GM12874 (cell line): ENCODE data around the gene SCAMP5.

Experiments used
- CTCF ChIP-seq: IDR thresholded peaks from 2 replicates; pipeline ENCODE4 v1.5.1; 2011; ENCODE audit warnings: low read depth, mild to moderate bottlenecking, control low read depth, low read length, moderate library complexity; ENCODE audit not compliant: insufficient read depth

Gene SCAMP5

GRCh38 chr15:75007216-75007615 lies 11.9 kb downstream of the SCAMP5 start:
- no peak for TF ChIP-seq CTCF

- no peak for TF ChIP-seq CTCF
Measured at GRCh38 chr15:75008221-75008625, 12.9 kb downstream of the SCAMP5 start.

GRCh38 chr15:75008629-75009326 lies 13.4 kb downstream of the SCAMP5 start:
- TF ChIP-seq CTCF, result no peak

GRCh38 chr15:75016431-75016830 lies 21.1 kb downstream of the SCAMP5 start:
- TF ChIP-seq CTCF, result no peak

DNA sequence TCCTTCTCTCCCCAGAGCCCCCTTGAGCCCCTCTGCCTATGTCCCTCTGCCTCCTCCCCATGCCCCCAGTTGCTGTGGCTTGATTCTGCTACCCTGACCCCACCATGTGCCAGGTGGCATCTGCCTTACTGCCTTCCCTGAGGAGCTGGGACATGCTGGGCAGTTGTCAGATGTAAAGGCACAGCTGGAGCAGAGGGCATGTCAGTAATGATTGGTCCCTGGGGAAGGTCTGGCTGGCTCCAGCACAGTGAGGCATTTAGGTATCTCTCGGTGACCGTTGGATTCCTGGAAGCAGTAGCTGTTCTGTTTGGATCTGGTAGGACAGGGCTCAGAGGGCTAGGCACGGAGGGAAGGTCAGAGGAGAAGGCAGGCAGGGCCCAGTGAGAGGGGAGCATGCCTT lies 24.6 kb downstream of the SCAMP5 start:
- TF ChIP-seq CTCF, result no peak

GRCh38 chr15:75021341-75021740 lies 26.0 kb downstream of the SCAMP5 start:
- TF ChIP-seq CTCF, result no peak

- no peak for TF ChIP-seq CTCF
Measured at GRCh38 chr15:75022783-75023180, 27.4 kb downstream of the SCAMP5 start.
